CD14-positive monocyte (primary cell): ENCODE data around the gene DLG1. TPM values are rescaled to one million over a fixed set of nuclear protein-coding genes. Genes with fewer than 3 reads are reported as not detected.

ENCODE experiments used
- DNase-seq, 3 donors: peaks; one replicate each; pipeline ENCODE4 v3.0.0-alpha.2; 2011 to 2022
- H2AFZ ChIP-seq: 2 replicates; pipeline ENCODE4 v1.6.0; 2012; ENCODE audit warnings: mild to moderate bottlenecking, low read depth, low read length, inconsistent platforms; ENCODE audit not compliant: insufficient read depth, poor library complexity, severe bottlenecking
- H3K27ac ChIP-seq, 2 donors: 1 replicate in 1 of 2; 2 replicates in 1 of 2; pipeline ENCODE4 v1.5.1; 2012 to 2013; ENCODE audit warnings: low read length in 2 of 2, control low read depth in 1 of 2, inconsistent platforms in 1 of 2, low read depth in 1 of 2, mild to moderate bottlenecking in 1 of 2
- H3K27me3 ChIP-seq, 2 donors: one replicate each; pipeline versions ENCODE4 v1.6.0 to v1.6.1; 2011 to 2013; ENCODE audit warnings: low read length in 2 of 2; ENCODE audit not compliant: control insufficient read depth in 2 of 2, insufficient read depth in 2 of 2
- H3K36me3 ChIP-seq, 2 donors: replicated peaks in 1 of 2; 1 replicate in 1 of 2; 2 replicates in 1 of 2; pipeline versions ENCODE4 v1.5.1 to v1.6.1; 2012 to 2013; ENCODE audit warnings: low read length in 2 of 2, control low read depth in 1 of 2, inconsistent platforms in 1 of 2, mild to moderate bottlenecking in 1 of 2; ENCODE audit not compliant: insufficient read depth in 2 of 2, control insufficient read depth in 1 of 2
- H3K4me1 ChIP-seq, 2 donors: 1 replicate in 1 of 2; 2 replicates in 1 of 2; pipeline versions ENCODE4 v1.5.1 to v1.6.1; 2012 to 2013; ENCODE audit warnings: low read length in 2 of 2, control low read depth in 1 of 2, inconsistent platforms in 1 of 2, mild to moderate bottlenecking in 1 of 2, moderate library complexity in 1 of 2; ENCODE audit not compliant: insufficient read depth in 2 of 2, control insufficient read depth in 1 of 2
- H3K4me2 ChIP-seq: replicated peaks from 2 replicates; pipeline ENCODE3; 2012; ENCODE audit warnings: low read length, moderate library complexity, mild to moderate bottlenecking; ENCODE audit not compliant: poor library complexity, severe bottlenecking; ENCODE audit errors: extremely low read depth
- H3K4me3 ChIP-seq, 3 experiments: fragments of 200-600 bp in 1 of 3; sonication (generic) in 1 of 3; replicated peaks in 1 of 3; 1 replicate in 2 of 3; 2 replicates in 1 of 3; pipeline ENCODE4 v1.5.1; 2011 to 2013; ENCODE audit warnings: low read length in 3 of 3, mild to moderate bottlenecking in 3 of 3, control low read depth in 2 of 3, low read depth in 2 of 3, inconsistent platforms in 1 of 3, moderate library complexity in 1 of 3
- H3K79me2 ChIP-seq: 2 replicates; pipeline ENCODE4 v1.6.0; 2012; ENCODE audit warnings: mild to moderate bottlenecking, control low read depth, inconsistent platforms, low read length, moderate library complexity; ENCODE audit not compliant: insufficient read depth
- H3K9ac ChIP-seq: 2 replicates; pipeline ENCODE4 v1.6.0; 2017; ENCODE audit warnings: low read length, mild to moderate bottlenecking; ENCODE audit not compliant: insufficient read depth, poor library complexity, severe bottlenecking
- H3K9me3 ChIP-seq, 2 donors: replicated peaks in 1 of 2; 1 replicate in 1 of 2; 2 replicates in 1 of 2; pipeline versions ENCODE4 v1.5.1 to v1.6.1; 2012 to 2013; ENCODE audit warnings: low read length in 2 of 2, control low read depth in 1 of 2; ENCODE audit not compliant: control insufficient read depth in 1 of 2, insufficient read depth in 1 of 2
- H4K20me1 ChIP-seq: 2 replicates; pipeline ENCODE4 v1.6.0; 2012; ENCODE audit warnings: mild to moderate bottlenecking, low read length, control low read depth, moderate library complexity; ENCODE audit not compliant: insufficient read depth
- H3K27ac Mint-ChIP-seq, 7 donors: one replicate each; pipeline ENCODE4 v1.8.0; 2020; ENCODE audit warnings: mild to moderate bottlenecking in 7 of 7, mixed read lengths in 7 of 7, moderate library complexity in 6 of 7, inconsistent platforms in 2 of 7
- H3K27me3 Mint-ChIP-seq, 3 donors: one replicate each; pipeline ENCODE4 v1.8.0; 2021 to 2022; ENCODE audit warnings: low read depth in 3 of 3, mild to moderate bottlenecking in 3 of 3, mixed read lengths in 3 of 3, moderate library complexity in 3 of 3, inconsistent platforms in 1 of 3
- H3K36me3 Mint-ChIP-seq, 2 donors: one replicate each; pipeline ENCODE4 v1.8.0; 2020; ENCODE audit warnings: mixed read lengths in 2 of 2, inconsistent platforms in 1 of 2, mild to moderate bottlenecking in 1 of 2
- H3K4me1 Mint-ChIP-seq: one replicate; pipeline ENCODE4 v1.8.0; 2020; ENCODE audit warnings: mild to moderate bottlenecking, mixed read lengths
- H3K4me3 Mint-ChIP-seq, 2 donors: one replicate each; pipeline ENCODE4 v1.8.0; 2020; ENCODE audit warnings: mild to moderate bottlenecking in 2 of 2, mixed read lengths in 2 of 2, moderate library complexity in 1 of 2
- H3K9me3 Mint-ChIP-seq, 7 donors: one replicate each; pipeline ENCODE4 v1.8.0; 2020 to 2022; ENCODE audit warnings: mixed read lengths in 7 of 7, mild to moderate bottlenecking in 6 of 7, moderate library complexity in 6 of 7, inconsistent platforms in 2 of 7
- CTCF ChIP-seq: fragments of 200-600 bp; IDR thresholded peaks from one replicate; pipeline ENCODE4 v1.8.0; 2022; ENCODE audit warnings: antibody characterized with exemption, mild to moderate bottlenecking
- WGBS: methylation state at CpG from one replicate; pipeline ENCODE4 v1.1.5; 2013; ENCODE audit warnings: missing lambda C conversion rate; ENCODE audit not compliant: insufficient coverage; 5-methylcytosine and 5-hydroxymethylcytosine counted together
- intact Hi-C, 2 donors: fragments of 100-400 bp; cut with micrococcal nuclease; formaldehyde crosslinking; loops; one replicate each; pipeline versions ENCODE4 v1.15.0 to v1.15.1; 2023
- polyA plus RNA-seq, 3 donors: library from polyadenylated mRNA; depleted of rRNA in 1 of 3; unstranded in 2 of 3; stranded (reverse) in 1 of 3; fragments of 300-500 nt in 2 of 3; fragments of >200 nt in 1 of 3; fragmentation: Illumina TruSeq in 2 of 3; gene quantifications; 1 replicate in 2 of 3; 2 replicates in 1 of 3; pipeline ENCODE4 v1.2.3, GENCODE V29; 2012 to 2021

DLG1 gene
- polyA plus RNA-seq, 3 donors = 6.5 to 21.9 (median 10.2) TPM

GRCh38 chr3:197306374-197307086, 8.1 kb upstream of the DLG1 start:
- no peaks in the 10 kb centered on the region for H3K9me3 Mint-ChIP-seq
- Histone ChIP-seq H3K4me2 (no peak overlapping the region), H3K9ac (no peak overlapping the region), H3K4me3 (no peak overlapping the region), H3K4me1 (no peaks in the 10 kb centered on the region), H4K20me1 (no peaks in the 10 kb centered on the region), H3K27ac (no peak overlapping the region), H3K36me3 (no peaks in the 10 kb centered on the region), H3K27me3 (no peaks in the 10 kb centered on the region), H3K79me2 (no peaks in the 10 kb centered on the region), H2AFZ (no peak overlapping the region), H3K9me3 (no peaks in the 10 kb centered on the region)
- no peak for DNase-seq
- intact Hi-C loops = loop anchor here in 1 of 2 donors (5.0 kb wide), 1 partner anchor 156 kb away; no protein-coding TSS in a partner anchor
- no peak for TF ChIP-seq CTCF
- H3K27me3 Mint-ChIP-seq = peaks cover 10 to 14% (median 13%) of the 10 kb centered on the region in 3 donors
- no peak overlapping the region for H3K27ac Mint-ChIP-seq
- H3K36me3 Mint-ChIP-seq = no peaks in the 10 kb centered on the region
- 98% methylated on average over 5 of the region's 7 CpGs for WGBS
- no peak overlapping the region for H3K4me3 Mint-ChIP-seq
- H3K4me1 Mint-ChIP-seq = peaks cover 1% of the 10 kb centered on the region

- Mint-ChIP-seq H3K4me1 (peaks cover 1% of the 10 kb centered on the region), H3K27ac (no peak overlapping the region), H3K4me3 (no peak overlapping the region), H3K27me3 (peaks cover 13 to 17% (median 16%) of the 10 kb centered on the region in 3 donors), H3K9me3 (no peaks in the 10 kb centered on the region), H3K36me3 (peaks cover 0 to 2% of the 10 kb centered on the region in 2 donors)
- no peaks in the 10 kb centered on the region for H4K20me1 ChIP-seq
- TF ChIP-seq CTCF = no peak
- no peak overlapping the region for H3K27ac ChIP-seq
- intact Hi-C loops = loop anchor here in 1 of 2 donors (5.0 kb wide), 1 partner anchor 156 kb away; no protein-coding TSS in a partner anchor
- no peaks in the 10 kb centered on the region for H3K4me1 ChIP-seq
- H2AFZ ChIP-seq = no peak overlapping the region
- H3K9me3 ChIP-seq = no peaks in the 10 kb centered on the region
- H3K4me2 ChIP-seq = no peak overlapping the region
- H3K4me3 ChIP-seq = no peak overlapping the region
- no peak overlapping the region for H3K9ac ChIP-seq
- H3K36me3 ChIP-seq = no peaks in the 10 kb centered on the region
- DNase-seq = no peak
- WGBS = no CpG with 5 or more reads among the region's 1 CpG
- no peaks in the 10 kb centered on the region for H3K79me2 ChIP-seq
- no peaks in the 10 kb centered on the region for H3K27me3 ChIP-seq
Measured at GRCh38 chr3:197305854-197306253, 7.4 kb upstream of the DLG1 start.
